Activated CD4-positive, alpha-beta T cell treated with anti-CD3 and anti-CD28 coated beads for 4 hours (primary cell): ENCODE measurements around the gene LRSAM1.

ENCODE experiments used
- DNase-seq, 2 donors: peaks; one replicate each; pipeline ENCODE4 v3.0.0-alpha.2; 2020

LRSAM1 gene

DNA sequence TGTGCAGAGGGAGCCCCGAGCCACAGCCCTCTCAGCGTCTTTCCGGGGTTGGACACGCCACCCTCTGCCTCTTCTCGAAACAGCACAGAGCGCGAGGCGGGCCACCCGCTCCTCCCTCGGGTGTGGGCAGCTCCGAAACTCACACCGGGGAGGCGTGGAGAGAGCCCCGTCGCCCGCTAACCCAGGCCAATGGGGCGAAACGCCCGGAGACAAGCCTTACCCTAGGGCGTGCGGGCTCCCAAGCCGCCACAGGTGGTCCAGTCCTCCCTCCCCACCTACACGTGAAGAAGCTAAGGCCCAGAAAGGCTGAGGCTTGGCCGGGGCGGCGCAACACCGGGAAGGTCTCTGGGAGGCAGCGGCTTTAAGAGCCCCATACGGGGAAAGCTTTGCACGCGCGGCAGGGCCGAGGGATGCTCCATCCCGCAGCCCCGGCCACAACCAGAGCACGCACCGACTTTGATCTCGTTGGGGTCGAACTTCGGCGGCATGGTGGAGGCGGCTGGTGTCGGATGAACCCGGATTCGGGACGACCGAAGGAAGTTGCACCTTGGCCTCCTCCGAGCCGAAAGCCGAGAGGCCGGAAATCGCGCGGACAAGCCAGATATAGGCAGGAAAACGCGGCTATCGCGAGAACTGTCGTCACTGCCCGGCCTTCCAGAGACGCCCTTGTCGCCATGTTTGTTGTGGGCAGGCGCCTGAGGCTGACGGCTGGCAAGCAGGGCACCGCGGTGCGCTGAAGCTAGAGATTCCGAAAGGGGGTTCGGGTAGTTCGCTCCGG, at the start of gene LRSAM1, which contains the start of gene RPL12:
TSS of gene LRSAM1 (plus strand) at position 681 of the 778 bp plus-strand sequence. CDS start 3,018 bp downstream, outside the sequence.
TSS of gene RPL12 (minus strand) at position 577 of the 778 bp plus-strand sequence. CDS start at position 488, 89 bp downstream.
- DNase-seq = peak; percentile 98 to 99

DNA sequence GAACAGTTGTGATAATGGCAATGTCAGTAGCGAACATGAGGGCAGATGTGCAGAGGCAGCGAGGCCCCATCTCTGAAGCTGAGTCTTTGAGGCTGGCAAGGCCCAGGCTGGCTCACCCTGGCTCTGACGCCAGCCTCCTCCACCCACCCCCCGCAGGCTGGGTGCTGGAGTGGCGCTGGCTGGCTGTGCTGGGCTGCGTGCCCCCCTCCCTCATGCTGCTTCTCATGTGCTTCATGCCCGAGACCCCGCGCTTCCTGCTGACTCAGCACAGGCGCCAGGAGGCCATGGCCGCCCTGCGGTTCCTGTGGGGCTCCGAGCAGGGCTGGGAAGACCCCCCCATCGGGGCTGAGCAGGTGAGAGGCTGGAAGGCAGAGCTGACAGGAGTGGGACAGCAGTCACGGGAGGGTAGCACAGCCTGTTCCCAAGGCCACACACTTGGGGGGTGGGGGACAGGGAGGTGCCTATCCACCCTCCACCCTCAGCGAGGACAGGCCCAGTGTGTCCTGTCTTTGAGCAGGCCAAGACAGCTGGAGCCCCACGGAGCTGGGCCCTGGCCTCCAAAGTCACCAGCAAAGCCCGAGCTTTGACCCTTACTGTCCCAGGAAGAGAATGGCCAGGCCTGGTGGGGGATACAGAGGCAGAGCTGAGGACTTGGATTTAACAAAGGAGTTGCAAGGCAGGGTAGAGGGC, 48.8 kb upstream of the LRSAM1 start:
- no peak for DNase-seq

DNA sequence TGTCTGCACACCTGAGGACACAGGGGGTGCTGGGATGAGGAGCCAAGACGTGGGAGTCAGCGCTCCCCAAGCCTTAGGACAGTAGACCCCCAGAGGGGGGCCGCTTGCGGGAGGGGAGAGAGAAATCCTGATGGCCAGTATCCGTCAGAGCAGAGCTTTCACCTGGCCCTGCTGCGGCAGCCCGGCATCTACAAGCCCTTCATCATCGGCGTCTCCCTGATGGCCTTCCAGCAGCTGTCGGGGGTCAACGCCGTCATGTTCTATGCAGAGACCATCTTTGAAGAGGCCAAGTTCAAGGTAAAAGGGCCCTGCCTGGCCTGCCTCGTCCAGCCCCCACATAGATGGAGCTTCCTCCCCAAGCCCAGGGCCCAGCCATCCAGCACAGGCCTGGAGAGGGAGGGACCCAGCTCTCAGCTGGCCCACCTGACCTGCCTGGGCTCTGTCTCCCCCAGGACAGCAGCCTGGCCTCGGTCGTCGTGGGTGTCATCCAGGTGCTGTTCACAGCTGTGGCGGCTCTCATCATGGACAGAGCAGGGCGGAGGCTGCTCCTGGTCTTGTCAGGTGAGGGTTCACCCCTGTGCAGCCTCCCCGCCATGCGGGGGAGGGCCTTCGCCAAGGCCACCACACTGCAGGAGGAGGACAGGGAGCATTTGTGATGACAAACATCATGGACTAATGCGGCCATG, 47.7 kb upstream of the LRSAM1 start:
- DNase-seq = no peak

DNA sequence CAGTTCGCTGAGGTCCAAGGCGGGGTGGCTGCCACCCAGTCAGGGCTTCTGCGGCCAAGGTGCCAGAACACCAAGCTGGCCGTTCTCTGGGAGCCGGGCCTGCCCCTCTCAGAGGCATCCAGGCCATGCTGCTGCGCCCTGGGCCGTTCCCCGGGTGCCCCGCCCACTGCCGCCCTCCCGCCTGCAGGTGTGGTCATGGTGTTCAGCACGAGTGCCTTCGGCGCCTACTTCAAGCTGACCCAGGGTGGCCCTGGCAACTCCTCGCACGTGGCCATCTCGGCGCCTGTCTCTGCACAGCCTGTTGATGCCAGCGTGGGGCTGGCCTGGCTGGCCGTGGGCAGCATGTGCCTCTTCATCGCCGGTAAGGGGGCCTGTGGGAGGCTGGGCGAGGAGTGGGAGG, 46.7 kb upstream of the LRSAM1 start:
- DNase-seq = no peak

DNA sequence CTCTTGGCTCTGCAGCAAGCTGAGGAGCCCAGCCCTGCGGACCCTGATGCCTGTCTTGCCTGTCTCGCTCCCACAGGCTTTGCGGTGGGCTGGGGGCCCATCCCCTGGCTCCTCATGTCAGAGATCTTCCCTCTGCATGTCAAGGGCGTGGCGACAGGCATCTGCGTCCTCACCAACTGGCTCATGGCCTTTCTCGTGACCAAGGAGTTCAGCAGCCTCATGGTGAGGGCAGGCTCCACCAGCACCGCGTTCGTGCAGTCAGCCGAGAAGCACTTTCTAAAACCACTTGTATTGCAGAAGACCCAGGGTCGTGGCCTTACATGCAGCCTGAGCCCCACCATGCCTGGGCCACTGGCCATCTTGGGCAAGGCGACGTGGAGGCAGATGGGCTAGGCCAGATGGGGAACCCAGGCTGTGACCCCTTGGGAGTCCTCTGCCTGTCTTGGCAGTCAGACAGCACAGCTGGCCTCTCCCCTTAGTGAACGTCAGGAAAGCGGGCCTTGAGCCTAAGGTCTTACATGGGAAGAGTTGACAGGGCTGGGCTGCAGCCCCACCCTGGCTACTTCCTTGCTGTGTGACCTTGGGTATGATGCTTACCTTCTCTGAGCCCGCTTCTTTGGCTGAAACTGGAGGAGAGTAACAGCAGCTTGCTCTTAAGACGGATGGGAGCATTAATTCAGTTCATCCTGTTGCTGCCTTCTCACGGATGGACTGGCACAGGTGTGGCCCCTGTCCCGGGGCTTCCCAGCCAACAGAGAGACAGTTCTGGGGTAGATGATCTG, 45.8 kb upstream of the LRSAM1 start:
- DNase-seq = no peak

DNA sequence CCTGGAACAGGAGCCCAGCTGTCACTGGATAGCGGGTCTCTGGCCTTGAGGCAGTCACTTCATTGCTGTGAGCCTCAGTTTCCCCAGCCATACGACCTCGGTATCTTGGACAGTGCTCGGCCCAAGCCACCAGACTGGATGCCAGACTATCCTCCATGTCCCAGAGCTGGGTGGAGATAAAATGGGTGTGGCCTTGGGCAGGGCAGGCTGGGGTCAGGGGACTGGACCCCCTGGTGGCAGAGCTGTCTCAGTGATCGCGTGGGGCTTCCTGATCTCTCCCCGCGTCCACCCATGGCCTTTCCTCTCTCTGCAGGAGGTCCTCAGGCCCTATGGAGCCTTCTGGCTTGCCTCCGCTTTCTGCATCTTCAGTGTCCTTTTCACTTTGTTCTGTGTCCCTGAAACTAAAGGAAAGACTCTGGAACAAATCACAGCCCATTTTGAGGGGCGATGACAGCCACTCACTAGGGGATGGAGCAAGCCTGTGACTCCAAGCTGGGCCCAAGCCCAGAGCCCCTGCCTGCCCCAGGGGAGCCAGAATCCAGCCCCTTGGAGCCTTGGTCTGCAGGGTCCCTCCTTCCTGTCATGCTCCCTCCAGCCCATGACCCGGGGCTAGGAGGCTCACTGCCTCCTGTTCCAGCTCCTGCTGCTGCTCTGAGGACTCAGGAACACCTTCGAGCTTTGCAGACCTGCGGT, 44.4 kb upstream of the LRSAM1 start:
- no peak for DNase-seq

DNA sequence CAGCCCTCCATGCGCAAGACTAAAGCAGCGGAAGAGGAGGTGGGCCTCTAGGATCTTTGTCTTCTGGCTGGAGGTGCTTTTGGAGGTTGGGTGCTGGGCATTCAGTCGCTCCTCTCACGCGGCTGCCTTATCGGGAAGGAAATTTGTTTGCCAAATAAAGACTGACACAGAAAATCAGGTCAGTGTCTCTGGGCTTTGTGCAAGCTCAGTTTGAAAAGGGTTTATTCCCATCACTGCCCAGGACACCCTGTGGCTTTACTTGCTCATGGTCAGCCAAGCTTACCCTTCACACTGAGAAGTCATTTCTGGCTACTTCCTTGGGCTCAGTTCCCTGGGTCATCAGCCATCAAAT, 43.8 kb upstream of the LRSAM1 start:
- DNase-seq = no peak

DNA sequence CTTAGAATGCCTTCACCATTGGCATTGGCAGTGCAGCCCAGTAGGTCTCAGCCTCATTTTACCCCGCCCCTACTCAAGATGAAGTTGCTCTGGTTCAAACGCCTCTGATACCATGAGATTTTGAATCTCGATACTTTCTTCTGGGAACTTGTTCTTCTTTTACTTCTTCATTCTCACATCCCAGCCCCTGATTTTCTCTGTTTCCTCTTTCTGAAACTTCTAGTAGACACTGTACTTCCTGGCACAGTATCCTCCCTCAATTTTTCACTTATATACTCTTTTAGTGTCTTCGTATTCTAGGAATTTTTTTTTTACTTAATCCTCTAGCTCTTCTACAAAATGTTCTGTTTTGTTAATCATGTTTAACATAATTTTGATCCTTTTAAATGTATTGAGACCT, 40.2 kb upstream of the LRSAM1 start:
- DNase-seq = no peak

DNA sequence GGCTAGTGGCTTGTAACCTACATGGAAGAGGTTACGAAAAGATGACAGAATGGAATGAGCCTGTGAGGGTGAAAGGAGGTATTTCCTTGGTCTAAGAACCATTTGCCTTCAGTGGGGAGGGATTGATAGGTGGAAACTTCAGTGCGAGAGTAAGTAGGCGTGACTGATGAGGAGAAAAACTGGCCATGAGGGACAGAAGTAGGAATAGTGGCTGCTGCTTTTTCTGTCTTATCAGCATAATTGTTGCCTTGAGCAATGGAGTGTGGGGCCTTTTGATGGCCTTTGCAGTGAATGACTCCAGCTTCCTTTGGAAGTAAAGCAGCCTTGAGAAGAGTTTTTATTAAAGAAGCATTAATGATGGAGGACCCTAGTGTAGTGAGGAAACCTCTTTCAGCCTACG, 36.2 kb upstream of the LRSAM1 start:
- no peak for DNase-seq

DNA sequence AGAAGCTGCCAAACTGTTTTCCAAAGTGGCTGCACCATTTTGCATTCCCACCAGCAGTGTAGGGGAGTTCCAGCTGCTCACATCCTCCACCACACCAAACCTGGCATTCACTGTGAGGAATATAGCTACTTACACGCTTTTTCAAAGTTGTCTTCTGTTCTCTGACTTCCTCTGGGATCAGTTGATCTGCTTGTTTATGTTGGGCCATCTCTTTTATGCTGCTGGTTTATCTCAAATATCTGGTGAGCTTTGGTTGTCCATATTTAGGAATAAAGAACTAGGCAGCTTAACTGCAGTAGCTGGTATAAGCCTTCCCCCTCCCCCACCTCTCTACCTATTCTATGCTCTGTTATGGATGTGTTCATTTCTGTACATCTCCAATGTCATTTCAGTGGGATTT, 35.7 kb upstream of the LRSAM1 start:
- no peak for DNase-seq

DNA sequence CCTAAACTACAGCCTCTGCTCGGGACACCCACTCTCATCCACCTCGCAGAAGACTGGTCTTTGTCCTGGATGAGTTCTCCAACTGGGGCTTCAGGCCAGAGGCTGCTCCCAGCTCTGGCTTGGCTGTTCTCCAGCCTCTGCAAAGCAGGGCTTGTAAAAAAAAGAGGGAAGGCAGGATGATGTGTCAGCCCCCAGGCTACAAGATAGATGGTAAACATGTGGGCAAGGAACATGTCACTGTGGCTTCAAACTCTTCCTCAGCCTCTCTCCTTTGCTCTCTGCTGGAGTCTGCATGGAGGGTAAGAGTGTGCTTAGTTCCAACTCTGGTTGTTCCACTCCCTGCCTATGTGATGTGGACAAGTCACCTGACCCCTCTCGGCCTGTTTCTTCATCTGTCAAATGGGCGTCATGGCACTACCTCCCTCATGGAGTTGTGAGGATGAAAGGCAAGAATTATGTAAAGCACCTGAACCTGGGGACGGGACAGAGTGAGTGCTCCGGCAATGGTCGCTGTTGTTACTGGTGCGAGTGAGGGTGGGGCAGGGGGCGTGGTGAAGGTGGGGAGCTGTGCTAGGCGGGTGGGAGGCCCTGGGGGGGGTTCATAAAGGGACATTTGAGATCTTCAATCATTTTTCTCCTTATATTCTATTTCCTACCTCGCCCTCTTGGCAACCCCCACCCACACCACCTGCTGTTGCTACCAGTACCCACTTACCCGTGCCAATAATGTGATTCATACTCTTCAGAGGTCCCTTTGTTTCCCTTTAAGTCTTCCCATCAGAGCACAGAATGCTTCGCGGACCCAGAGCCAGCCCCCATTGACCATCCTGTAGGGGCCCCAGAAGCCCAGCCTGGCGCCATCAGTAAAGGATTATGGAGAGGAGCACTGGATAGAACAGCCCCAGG, 33.9 kb upstream of the LRSAM1 start:
- DNase-seq = no peak

DNA sequence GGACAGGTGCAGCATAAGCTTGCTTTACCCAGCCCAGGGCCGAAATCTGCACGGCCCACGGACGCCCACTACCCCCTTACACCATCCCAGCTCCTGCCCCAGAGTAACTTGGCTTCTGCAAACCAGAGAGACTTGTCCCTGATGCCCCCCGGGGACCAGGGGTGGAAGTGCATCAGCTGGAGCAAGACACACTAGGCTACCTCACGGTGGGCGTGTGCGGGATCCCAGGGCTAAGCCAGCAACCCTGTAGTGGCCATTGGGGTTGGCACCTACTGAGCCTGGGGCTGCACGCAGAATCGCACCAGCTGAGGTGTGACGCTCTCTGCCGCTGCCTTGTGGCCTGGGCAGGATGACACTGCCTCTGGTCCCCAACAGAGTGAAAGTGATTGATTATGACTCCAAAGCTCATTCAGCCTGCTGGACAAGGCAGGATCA, 33.3 kb upstream of the LRSAM1 start:
- peak; percentile 36 to 39 for DNase-seq

DNA sequence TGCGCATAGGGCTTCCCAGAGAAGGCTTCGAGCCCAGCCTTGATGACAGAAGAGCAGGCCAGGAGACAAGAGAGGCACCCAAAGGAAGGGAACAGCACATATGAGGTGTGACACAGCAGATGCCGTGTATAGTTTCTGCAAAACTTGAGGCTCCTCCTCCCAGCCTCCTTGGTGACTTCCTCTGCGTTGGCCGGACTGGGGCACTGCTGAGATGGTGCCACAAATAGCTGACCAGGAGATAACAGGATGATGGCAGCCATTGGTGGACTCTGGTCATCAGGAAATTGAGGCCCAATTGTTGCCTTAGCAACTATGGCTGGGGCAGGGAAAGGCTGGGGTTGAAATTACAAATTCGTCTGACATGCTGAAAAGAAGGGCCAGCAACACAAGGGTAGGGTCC, 32.0 kb upstream of the LRSAM1 start:
- no peak for DNase-seq

DNA sequence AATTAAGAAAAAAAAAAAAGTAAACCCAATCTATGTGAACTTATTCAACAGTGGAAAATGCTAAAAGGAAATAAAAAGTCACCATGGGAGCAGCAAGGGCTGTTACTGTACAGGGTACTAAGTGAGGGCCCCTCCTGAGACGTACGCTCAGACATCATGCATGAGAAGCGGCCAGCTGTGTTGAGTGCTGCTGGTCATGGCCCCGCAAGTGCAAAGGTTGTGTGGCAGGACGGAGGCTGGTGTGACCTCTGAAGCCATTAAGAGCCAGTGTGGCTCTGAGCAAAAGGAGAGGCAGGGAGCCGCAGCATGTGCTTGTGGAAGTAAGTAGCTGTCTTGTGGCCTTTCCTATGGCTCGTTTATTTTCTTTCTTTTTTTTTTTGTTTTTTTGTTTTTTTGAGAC, 30.3 kb upstream of the LRSAM1 start:
- no peak for DNase-seq

DNA sequence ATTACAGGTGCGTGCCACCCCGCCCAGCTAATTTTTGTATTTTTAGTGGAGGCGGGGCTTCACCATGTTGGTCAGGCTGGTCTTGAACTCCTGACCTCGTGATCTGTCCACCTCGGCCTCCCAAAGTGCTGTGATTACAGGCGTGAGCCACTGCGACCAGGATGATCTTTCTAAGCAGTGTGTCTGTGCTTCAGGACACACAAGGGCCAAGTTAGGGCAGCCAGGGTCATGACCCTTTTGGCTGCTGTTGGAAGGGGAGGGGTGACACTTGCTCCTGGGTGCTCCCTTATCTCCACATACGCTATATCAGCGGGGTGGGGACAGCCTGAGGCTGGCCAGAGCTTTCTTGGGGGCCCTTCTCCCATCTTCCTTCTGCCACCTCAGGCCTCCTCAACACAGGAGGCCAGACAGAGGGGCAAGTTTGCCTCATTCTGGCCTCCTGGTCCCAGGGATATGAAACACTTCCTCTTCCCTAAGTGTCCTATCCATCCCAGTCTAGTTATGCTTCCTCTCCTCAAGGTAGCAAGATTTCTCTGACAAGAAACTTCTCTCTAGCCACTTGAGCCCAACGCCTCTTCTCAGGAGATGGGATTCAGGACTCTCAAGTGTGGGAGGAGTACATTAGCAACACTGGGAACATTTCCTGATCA, 29.1 kb upstream of the LRSAM1 start:
- DNase-seq = no peak

DNA sequence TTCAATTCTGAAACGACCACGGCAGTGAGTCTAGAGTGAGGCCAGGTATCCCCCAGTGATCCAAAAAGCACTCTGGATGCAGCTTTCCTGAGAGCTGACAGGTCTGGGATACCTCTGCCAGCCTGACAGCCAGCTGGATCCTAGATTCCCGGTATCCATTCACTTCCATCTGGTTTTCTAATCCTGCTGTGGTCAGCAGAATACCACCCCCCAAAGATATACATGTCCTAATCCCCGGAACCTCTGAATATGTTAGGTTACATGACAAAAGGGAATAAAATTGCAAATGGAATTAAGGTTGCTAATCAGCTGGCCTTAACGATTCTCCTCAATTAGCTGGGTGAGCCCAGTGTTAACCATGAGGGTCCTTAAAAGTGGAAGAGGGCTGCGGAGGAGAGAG, 28.5 kb upstream of the LRSAM1 start:
- no peak for DNase-seq

DNA sequence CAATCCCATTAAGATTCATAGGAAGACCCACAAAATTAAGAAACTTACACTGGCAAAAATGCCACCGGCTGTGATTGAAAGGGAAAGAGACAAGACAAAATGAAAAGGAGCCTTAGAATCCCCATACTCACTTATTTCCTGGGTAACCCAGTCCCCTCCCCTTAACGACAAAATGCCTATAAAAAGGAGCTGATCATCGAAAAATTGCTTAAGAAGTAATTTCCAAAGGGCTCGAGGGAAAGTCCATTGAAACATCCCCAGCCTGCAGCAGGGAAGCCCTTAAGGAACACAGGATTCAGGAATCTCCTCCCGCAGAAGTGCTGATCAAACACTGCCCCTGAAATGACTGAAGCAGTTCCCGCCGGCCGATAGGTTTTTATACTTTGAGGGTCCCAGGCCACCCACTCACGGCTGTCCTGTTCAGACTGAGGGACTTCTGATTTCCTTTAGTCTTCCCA, 27.8 kb upstream of the LRSAM1 start:
- no peak for DNase-seq

DNA sequence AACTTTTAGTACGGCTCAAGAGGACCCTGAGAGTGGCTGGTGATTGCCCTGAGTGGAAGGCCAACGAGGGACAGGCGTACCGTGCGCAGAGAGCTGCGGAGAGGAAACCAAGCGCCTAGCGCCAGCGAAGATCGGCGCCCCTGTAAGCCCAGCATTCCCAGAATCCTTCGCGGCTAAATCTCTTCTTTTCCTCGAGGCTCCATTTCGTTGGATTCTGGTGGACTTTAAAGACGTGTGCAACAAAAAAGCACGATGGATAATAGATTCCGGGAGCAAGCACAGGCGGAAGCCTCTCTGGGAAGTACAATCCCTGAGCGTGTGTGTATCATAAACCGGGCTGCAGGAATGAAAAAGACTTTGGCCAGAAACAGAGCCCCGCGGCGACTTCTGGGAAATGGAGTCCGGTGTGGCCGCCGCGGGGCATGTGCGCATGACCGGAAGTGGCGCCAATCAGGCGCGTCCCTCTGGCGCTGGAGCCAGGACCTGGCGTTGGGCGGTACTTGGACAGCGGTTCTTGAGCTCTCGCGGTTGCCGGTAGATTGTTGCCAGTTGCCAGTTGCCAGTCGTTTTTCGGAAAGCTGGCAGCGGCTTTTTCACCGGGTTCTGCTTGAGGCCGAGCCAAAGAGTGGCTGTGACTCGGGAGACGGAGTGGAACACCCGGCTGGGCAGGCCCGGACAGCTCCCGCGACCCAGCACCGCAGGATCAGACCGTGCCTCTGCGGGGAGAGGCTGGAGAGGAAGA, 27.2 kb upstream of the LRSAM1 start, which contains the start of gene ZNF79:
TSS of gene ZNF79 (plus strand) at position 449 of the 742 bp plus-strand sequence. CDS start 406 bp downstream, outside the sequence.
- DNase-seq = peak; percentile 83 to 86

DNA sequence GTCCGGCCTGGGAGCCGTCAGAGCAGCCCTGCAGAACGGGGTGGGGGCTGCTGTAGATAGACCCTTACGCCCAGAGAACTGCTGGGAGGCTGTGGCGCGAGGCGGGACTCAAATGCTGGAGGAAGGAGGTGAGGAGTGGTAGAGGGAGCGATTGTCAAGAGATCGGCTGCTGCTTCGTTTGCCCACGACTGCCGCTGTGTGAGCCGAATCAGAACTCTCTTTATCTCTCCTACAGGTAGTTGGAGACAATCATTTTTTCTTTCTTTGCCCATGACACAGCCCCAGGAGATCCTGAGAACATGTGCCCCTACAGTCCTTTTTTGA, 26.7 kb upstream of the LRSAM1 start:
- peak in 1 of 2 donors; percentile 32 for DNase-seq

DNA sequence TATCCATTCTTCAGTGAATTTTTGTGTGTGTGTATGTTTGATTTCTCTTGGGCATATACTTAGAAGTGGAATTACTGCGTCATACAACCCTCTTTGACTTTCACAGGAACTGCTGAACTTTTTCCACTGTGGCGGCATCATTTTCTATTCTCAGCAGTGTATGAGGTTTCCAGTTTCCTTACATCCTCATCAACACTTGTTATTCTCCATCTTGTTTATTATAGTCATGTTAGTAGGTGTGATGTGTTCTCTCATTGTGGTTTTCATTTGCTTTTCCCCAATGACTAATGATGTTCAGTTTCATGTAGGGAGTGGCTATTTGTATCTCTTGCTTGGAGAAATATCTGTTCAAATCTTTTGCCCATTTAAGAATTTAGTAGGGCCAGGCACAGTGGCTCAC, 24.6 kb upstream of the LRSAM1 start:
- peak in 1 of 2 donors; percentile 43 for DNase-seq
